Heart right ventricle (tissue), 16 donors: ENCODE results near the gene DLGAP1. TPM values are rescaled to one million over a fixed set of nuclear protein-coding genes. Genes with fewer than 3 reads are reported as not detected.
"Not testable (repeated sequence)": the region's sequence is repeated elsewhere in the genome, so short reads cannot be mapped to it uniquely, and the experiment has no call there.

Experiments
- ATAC-seq, 8 donors: fragments of 200-7000 bp; cut with Tn5 transposase; one replicate each; pipeline ENCODE4 v1.9.1; 2020; ENCODE audit warnings: mild to moderate bottlenecking in 8 of 8, moderate library complexity in 8 of 8, moderate number of reproducible peaks in 1 of 8
- DNase-seq, 2 donors: peaks; one replicate each; pipeline ENCODE4 v3.0.0-alpha.2; 2020
- H3K27ac ChIP-seq, 10 donors: fragments of 200-600 bp; sonication (generic) in 2 of 10; one replicate each; pipeline versions ENCODE4 v1.5.0 to v1.8.0; 2020 to 2022; ENCODE audit warnings: mild to moderate bottlenecking in 3 of 10
- H3K27me3 ChIP-seq, 7 donors: fragments of 200-600 bp; one replicate each; pipeline ENCODE4 v1.8.0; 2021 to 2022; ENCODE audit warnings: mild to moderate bottlenecking in 2 of 7
- H3K36me3 ChIP-seq, 9 donors: fragments of 200-600 bp; sonication (generic) in 1 of 9; one replicate each; pipeline versions ENCODE4 v1.5.0 to v1.8.0; 2020 to 2022; ENCODE audit warnings: mild to moderate bottlenecking in 2 of 9
- H3K4me1 ChIP-seq, 9 donors: fragments of 200-600 bp; sonication (generic) in 1 of 9; one replicate each; pipeline versions ENCODE4 v1.5.0 to v1.8.0; 2020 to 2022; ENCODE audit warnings: mild to moderate bottlenecking in 4 of 9
- H3K4me3 ChIP-seq, 10 donors: fragments of 200-600 bp; sonication (generic) in 2 of 10; one replicate each; pipeline versions ENCODE4 v1.5.0 to v1.8.0; 2020 to 2022; ENCODE audit warnings: mild to moderate bottlenecking in 7 of 10, moderate library complexity in 2 of 10
- H3K9me3 ChIP-seq, 11 donors: fragments of 200-600 bp in 10 of 11; sonication (generic) in 2 of 11; one replicate each; pipeline versions ENCODE4 v1.5.0 to v1.8.0; 2013 to 2022; ENCODE audit warnings: mild to moderate bottlenecking in 2 of 11, control low read depth in 1 of 11, moderate library complexity in 1 of 11
- WGBS, 2 donors: extraction: QIAGEN DNeasy Blood & Tissue Kit; methylation state at CpG; one replicate each; pipeline ENCODE4 v1.1.7; 2013; ENCODE audit warnings: inconsistent platforms in 1 of 2; 5-methylcytosine and 5-hydroxymethylcytosine counted together
- intact Hi-C, 10 donors: fragments of 100-400 bp; cut with DNase I; formaldehyde crosslinking; loops; one replicate each; pipeline versions ENCODE4 v1.11.1 to v1.14.2; 2022
- polyA plus RNA-seq, 2 donors: library from polyadenylated mRNA; stranded (reverse); fragments of 200-250 nt; gene quantifications; one replicate each; pipeline ENCODE4 v1.2.3, GENCODE V29; 2013
- total RNA-seq, 10 donors: library from RNA; stranded (reverse); fragmentation: NEBNext Ultra II Directional in 3 of 10; extraction: Animal tissue kit (Norgen Biotek cat#: 25700) in 3 of 10; gene quantifications; one replicate each; pipeline versions ENCODE4 v1.2.1 to v1.2.4, GENCODE V29; 2021 to 2023
- TF ChIP-seq, protein P1 (sequence below), 9 donors: fragments of 200-600 bp; sonication (generic) in 2 of 9; IDR thresholded peaks; one replicate each; pipeline versions ENCODE4 v1.5.0 to v1.8.0; 2021 to 2022; ENCODE audit warnings: antibody characterized with exemption in 9 of 9, mild to moderate bottlenecking in 5 of 9, moderate library complexity in 1 of 9
- donor health status: Arrhythmogenic right ventricular cardiomyopathy.
- donor health status: ischemic (EF 13 %, LVEDD 7.1; RV severe dilation, severe dysfunction).
- donor health status: healthy with polysubstance abuse.
- donor health status: DM: no; HTN: yes; CAD: no.
- donor health status: DM: no; HTN: no; CAD: no.
- donor health status: ischemic (EF 25% LVEDD 6.9; RV normal size, moderate dysfunction).
- donor health status: ischemic (EF 25% LVEDD 5.7; RV mildly dilated, moderate dysfunction).
- donor health status: healthy.
- donor health status: DM: yes; HTN: yes; CAD: no.
- donor health status: Ischemic cardiomyopathy.
- donor health status: ischemic (EF 35%, LVEDD 5.7; RV mildly dilated, moderate dysfunction).
- donor health status: nonischemic (EF 11% LVEDD 7.7; RV severe dilation, severe dysfunction).
- donor health status: DM: yes; HTN: yes; CAD: no.
- donor health status: PGD.
- donor health status: ischemic (EF 29% LVEDD 5.4; RV normal size, mild dysfunction).
- donor health status: nonischemic (EF 23%, LVEDD 6.1; RV moderate dilation, normal function).

The DLGAP1 gene
- total and polyA plus RNA-seq, 12 donors = 0.07 to 7.2 (median 1.0) TPM; not detected in 2

DNA sequence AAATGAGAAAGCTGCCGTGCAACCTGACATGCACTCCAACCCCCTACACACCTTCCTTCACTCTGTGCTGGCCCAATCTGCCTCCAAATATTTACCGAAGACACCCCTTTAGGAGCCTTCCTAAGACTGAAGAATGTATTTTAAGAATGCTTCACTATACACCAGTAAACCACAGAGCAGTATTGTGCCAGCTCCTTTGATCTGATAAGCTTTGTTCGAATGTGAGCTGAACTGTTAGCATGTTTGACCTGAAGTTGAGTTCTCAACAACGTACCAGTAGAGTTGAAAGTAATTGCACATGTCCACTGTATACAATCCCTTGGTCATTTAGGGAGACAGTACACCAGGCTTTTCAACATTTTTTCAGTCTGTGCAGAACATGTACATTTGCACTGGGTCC, 745.9 kb downstream of the DLGAP1 start:
- WGBS, 2 donors = 77 to 78% methylated on average over 4 of the region's 4 CpGs
- DNase-seq = no peak
- peaks cover 0 to 3% (median 0%) of the 10 kb centered on the region in 7 donors for H3K27me3 ChIP-seq
- H3K4me1 ChIP-seq = peaks cover 0 to 25% (median 2%) of the 10 kb centered on the region in 9 donors
- no peaks in the 10 kb centered on the region for H3K36me3 ChIP-seq
- H3K27ac ChIP-seq = no peak overlapping the region
- no peaks in the 10 kb centered on the region for H3K9me3 ChIP-seq
- intact Hi-C loops = loop anchor here in 9 of 10 donors (5.0 to 10.0 kb wide), 8 partner anchors 56 to 1144 kb away; no protein-coding TSS in a partner anchor
- TF ChIP-seq, protein P1, sequence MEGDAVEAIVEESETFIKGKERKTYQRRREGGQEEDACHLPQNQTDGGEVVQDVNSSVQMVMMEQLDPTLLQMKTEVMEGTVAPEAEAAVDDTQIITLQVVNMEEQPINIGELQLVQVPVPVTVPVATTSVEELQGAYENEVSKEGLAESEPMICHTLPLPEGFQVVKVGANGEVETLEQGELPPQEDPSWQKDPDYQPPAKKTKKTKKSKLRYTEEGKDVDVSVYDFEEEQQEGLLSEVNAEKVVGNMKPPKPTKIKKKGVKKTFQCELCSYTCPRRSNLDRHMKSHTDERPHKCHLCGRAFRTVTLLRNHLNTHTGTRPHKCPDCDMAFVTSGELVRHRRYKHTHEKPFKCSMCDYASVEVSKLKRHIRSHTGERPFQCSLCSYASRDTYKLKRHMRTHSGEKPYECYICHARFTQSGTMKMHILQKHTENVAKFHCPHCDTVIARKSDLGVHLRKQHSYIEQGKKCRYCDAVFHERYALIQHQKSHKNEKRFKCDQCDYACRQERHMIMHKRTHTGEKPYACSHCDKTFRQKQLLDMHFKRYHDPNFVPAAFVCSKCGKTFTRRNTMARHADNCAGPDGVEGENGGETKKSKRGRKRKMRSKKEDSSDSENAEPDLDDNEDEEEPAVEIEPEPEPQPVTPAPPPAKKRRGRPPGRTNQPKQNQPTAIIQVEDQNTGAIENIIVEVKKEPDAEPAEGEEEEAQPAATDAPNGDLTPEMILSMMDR (IDR thresholded peaks at IDR 0.05) = no peak
- H3K4me3 ChIP-seq = no peak overlapping the region
- ATAC-seq = no peak

DNA sequence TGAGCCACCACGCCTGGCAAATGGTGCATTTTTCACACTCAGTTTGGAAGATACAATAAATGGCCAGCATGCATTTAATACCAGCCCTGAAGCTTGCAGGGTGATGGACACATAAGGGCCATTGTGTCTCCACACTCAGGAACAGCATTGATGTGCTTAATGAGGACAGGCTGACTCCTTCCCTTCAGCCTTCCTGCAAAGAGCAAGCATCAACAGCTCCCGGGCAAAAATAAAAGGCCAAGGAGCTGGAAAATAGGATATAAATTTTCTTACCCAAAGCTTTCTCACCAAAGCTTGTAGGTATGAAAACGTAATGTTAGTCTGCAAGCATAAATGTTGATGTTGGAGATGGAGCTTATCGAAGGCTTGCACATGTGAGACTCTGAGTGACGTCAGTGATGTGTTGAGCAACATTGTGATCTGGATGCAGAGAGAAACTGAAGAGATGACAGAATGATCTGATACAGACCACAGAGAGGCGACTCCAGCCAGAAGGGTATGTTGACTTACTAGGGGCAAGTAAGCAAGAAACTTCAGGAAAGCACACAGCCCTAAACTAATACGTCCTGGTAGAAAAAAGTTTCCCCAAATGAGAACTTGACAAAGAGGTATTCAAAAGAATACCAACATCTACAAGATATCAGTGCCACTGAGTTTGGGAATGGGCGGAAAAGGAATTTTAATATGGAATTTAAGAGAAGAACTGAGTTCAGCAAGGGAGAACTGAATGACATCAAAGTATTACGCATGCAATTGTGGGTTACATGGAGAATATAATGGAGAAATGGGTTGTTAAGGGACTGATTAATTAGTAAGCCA, 748.6 kb downstream of the DLGAP1 start:
- Histone ChIP-seq H3K9me3 (no peaks in the 10 kb centered on the region), H3K27ac (no peak overlapping the region), H3K4me1 (peaks cover 0 to 28% (median 13%) of the 10 kb centered on the region in 9 donors), H3K36me3 (no peaks in the 10 kb centered on the region), H3K4me3 (no peak overlapping the region), H3K27me3 (peaks cover 0 to 3% (median 0%) of the 10 kb centered on the region in 7 donors)
- ATAC-seq (no peak), DNase-seq (no peak)
- 72 to 74% methylated on average over 9 of the region's 9 CpGs for WGBS, 2 donors
- TF ChIP-seq, protein P1 (IDR thresholded peaks at IDR 0.05) = no peak
- intact Hi-C loops = loop anchor here in 9 of 10 donors (5.0 to 10.0 kb wide), 8 partner anchors 58 to 1142 kb away; no protein-coding TSS in a partner anchor

DNA sequence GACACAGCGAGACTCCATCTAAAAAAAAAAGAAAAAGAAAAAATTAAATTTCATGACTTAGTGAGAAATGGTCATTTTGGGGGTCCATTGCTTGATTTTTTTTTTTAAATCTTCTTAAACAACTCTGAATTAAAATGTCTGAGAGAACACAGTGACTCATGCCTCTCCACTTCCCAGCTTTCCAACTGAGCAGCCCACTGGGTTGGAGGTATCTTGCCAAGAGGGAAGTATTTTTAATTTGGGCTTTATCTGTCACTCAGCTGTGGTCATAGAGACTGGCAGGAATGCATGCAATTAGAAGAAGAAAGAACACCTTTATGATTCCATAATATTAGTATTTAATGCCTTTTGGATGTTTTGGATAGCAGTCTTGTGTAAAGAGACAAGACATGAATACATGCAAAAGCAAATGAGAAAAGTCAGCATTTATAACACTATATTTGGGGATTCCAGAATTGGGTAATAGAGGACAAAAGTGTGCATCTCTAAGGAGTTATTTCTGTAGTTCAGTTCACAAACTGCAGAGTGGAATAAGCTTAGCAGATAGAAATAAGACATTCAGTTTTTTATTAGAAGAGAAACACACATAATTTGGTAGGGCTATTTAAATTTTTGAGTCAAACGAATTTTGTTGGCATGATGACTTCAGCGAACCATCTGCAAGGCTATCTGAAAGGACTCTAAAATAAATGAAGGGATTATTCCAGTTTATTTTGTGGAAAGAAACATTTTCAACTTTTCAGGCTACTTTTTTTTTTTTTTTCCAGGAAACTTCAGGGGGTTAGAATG, 750.4 kb downstream of the DLGAP1 start:
- TF ChIP-seq, protein P1 (IDR thresholded peaks at IDR 0.05) = no peak
- Histone ChIP-seq H3K27me3 (no peaks in the 10 kb centered on the region), H3K9me3 (no peaks in the 10 kb centered on the region), H3K36me3 (no peaks in the 10 kb centered on the region), H3K27ac (peak overlapping the region in 3 of 10 donors; percentile 38 to 54 (median 47)), H3K4me1 (peaks cover 0 to 20% (median 12%) of the 10 kb centered on the region in 9 donors), H3K4me3 (no peak overlapping the region)
- DNase-seq (no peak), ATAC-seq (peak in 2 of 8 donors; percentile 61 to 74)
- WGBS, 2 donors = 87 to 90% methylated on average over 3 of the region's 3 CpGs
- intact Hi-C loops = loop anchor here in 9 of 10 donors (2.0 to 10.0 kb wide), 13 partner anchors 60 to 1140 kb away; no protein-coding TSS in a partner anchor

DNA sequence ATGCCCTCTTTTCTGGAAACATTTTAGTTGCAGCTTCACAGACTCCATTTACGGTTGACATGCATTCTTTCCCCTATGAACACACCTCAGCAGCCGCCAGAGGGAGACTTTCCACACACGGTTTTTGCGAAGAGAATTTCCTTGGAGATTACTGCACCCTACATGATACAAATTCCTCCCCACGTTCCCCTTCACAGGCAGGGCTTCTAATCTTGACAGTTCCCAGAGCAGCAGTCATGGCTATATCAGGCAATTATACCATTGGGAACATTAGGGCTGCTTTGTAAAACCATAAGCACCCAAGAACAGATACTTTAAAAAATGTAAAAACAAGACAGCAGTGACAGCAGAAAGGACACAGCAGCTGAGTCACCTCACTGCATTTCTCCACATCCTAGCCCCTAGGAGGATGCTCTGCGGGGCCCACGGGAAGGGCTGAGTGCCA, 751.4 kb downstream of the DLGAP1 start:
- WGBS, 2 donors = 6 to 10% methylated on average over 7 of the region's 7 CpGs
- ATAC-seq = peak; percentile 53 to 91 (median 79)
- DNase-seq = peak; percentile 44 to 64
- Histone ChIP-seq H3K27me3 (no peaks in the 10 kb centered on the region), H3K27ac (peak overlapping the region in 4 of 10 donors; percentile 32 to 60 (median 42)), H3K9me3 (no peaks in the 10 kb centered on the region), H3K36me3 (no peaks in the 10 kb centered on the region), H3K4me1 (peaks cover 0 to 25% (median 12%) of the 10 kb centered on the region in 9 donors), H3K4me3 (peak overlapping the region in 4 of 10 donors; percentile 3 to 26 (median 18))
- intact Hi-C loops = loop anchor here (2.0 to 10.0 kb wide), 13 partner anchors 61 to 1139 kb away; no protein-coding TSS in a partner anchor
- TF ChIP-seq, protein P1 (IDR thresholded peaks at IDR 0.05) = peak; percentile 33 to 76 (median 66)

DNA sequence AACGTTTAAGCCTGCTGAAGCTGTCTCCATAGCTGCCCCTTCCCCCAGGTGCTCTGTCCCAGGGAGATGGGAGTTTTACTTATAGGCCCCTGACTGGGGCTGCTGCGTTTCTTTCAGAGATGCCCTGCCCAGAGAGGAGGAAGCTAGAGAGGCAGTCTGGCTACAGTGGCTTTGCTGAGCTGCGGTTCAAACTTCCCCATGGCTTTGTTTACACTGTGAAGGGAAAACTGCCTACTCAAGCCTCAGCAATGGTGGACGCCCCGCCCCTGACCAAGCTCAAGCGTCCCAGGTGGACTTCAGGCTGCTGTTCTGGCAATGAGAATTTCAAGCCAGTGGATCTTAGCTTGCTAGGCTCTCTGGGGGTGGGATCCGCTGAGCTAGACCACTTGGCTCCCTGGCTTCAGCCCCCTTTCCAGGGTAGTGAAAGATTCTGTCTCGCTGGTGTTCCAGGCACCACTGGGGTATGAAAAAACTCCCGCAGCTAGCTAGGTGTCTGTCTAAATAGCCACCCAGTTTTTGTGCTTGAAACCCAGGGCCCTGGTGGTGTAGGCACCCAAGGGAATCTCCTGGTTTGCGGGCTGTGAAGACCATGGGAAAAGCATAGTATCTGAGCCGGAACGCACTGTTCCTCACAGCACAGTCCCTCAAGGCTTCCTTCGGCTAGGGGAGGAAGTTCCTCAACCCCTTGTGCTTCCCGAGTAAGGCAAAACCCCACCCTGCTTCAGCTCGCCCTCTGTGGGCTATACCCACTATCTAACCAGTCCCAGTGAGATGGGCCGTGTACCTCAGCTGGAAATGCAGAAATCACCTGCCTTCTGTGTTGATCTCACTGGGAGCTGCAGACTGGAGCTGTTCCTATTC, 755.2 kb downstream of the DLGAP1 start:
- Histone ChIP-seq H3K27ac (peak overlapping the region in 5 of 10 donors; percentile 15 to 92 (median 34)), H3K4me3 (peak overlapping the region in 3 of 10 donors; percentile 4 to 47 (median 17)), H3K4me1 (peaks cover 0 to 20% (median 12%) of the 10 kb centered on the region in 9 donors), H3K9me3 (peaks cover 0 to 14% (median 0%) of the 10 kb centered on the region in 11 donors)
- ATAC-seq (peak; percentile 41 to 82 (median 52)), DNase-seq (peak; percentile 11 to 20)
- WGBS, 2 donors = 79 to 82% methylated on average over 16 of the region's 16 CpGs
- not testable (repeated sequence) for H3K36me3 ChIP-seq, H3K27me3 ChIP-seq
- intact Hi-C loops = loop anchor here in 9 of 10 donors (5.0 to 10.0 kb wide), 12 partner anchors 65 to 1135 kb away; no protein-coding TSS in a partner anchor
